ENCODE data around the gene GPSM1. TPM values are rescaled to one million over a fixed set of nuclear protein-coding genes. Genes with fewer than 3 reads are reported as not detected.

Gene GPSM1
- total RNA-seq, 1 experiment from 2014 or later, result 24.7 TPM

GRCh38 chr9:136312009-136312375 lies 15.3 kb upstream of the GPSM1 start:
- no peak overlapping the region for H2AFZ ChIP-seq (ENCODE audit: low read length)
- peaks cover 5% of the 10 kb centered on the region; the same call in 1 of the 2 replicates for H3K27me3 Mint-ChIP-seq (ENCODE audit: low read depth)
- no peaks in the 10 kb centered on the region for H3K4me1 ChIP-seq (ENCODE audit: insufficient read depth, low read length)
- no peaks in the 10 kb centered on the region for H3K4me1 Mint-ChIP-seq
- no peak overlapping the region for H3K27ac ChIP-seq (ENCODE audit: insufficient read length, low read depth, low read length)
- no peak overlapping the region for H3K14ac ChIP-seq (ENCODE audit: insufficient read depth, low read length)
- no peak overlapping the region for H3K4me2 ChIP-seq (ENCODE audit: insufficient read depth, insufficient read length, low read length)
- H3K4ac ChIP-seq (ENCODE audit: low read depth, low read length), result no peak overlapping the region
- no peak overlapping the region for H3T11ph ChIP-seq (ENCODE audit: low read length)
- no peak overlapping the region for H4K5ac ChIP-seq (ENCODE audit: insufficient read length, low read depth, low read length)
- TF ChIP-seq CTCF (conservative IDR thresholded peaks at IDR 0.05), result no peak
- H4K8ac ChIP-seq (replicated peaks; ENCODE audit: insufficient read length, low read depth, low read length), result no peak overlapping the region
- no peaks in the 10 kb centered on the region for H3K23me2 ChIP-seq (ENCODE audit: insufficient read length, low read depth, low read length, poor library complexity, severe bottlenecking)
- H3K56ac ChIP-seq (ENCODE audit: insufficient read length, low read depth, low read length), result no peak overlapping the region
- H3K23ac ChIP-seq (ENCODE audit: insufficient read length, low read depth, low read length), result no peak overlapping the region
- WGBS (ENCODE audit: extremely low coverage, insufficient read length, low lambda C conversion rate), result no CpG with 5 or more reads among the region's 10 CpGs
- H2BK5ac ChIP-seq (ENCODE audit: insufficient read length, low read length), result no peak overlapping the region
- H3K27ac Mint-ChIP-seq, result no peak overlapping the region
- no peaks in the 10 kb centered on the region for H3K9me3 ChIP-seq (ENCODE audit: control insufficient read depth, low read depth, low read length)
- no peak overlapping the region for H2BK12ac ChIP-seq (ENCODE audit: insufficient read length, low read depth, low read length)
- H4K91ac ChIP-seq (ENCODE audit: insufficient read length, low read depth, low read length), result no peak overlapping the region
- no peaks in the 10 kb centered on the region for H4K20me1 ChIP-seq (ENCODE audit: control insufficient read depth, insufficient read depth, insufficient read length)
- peaks cover 13 to 15% of the 10 kb centered on the region in 2 experiments for H3K9me3 Mint-ChIP-seq
- H2BK15ac ChIP-seq (ENCODE audit: low read depth, low read length), result no peak overlapping the region
- no peaks in the 10 kb centered on the region for H3K79me1 ChIP-seq (ENCODE audit: insufficient read depth, low read depth, low read length, poor library complexity, severe bottlenecking)
- H3K18ac ChIP-seq (ENCODE audit: insufficient read length, low read depth, low read length), result no peak overlapping the region
- H3K9ac ChIP-seq (ENCODE audit: extremely low read depth, insufficient read length, low read length), result no peak overlapping the region
- H3K36me3 Mint-ChIP-seq (ENCODE audit: insufficient read depth in 1 of 3, low read depth in 3 of 3), result peaks cover 6 to 19% (median 7%) of the 10 kb centered on the region in 3 experiments; a peak in 6 of 7 replicates
- H3K79me2 ChIP-seq (ENCODE audit: insufficient read depth, low read length), result no peaks in the 10 kb centered on the region
- H2BK20ac ChIP-seq (ENCODE audit: low read depth, low read length, poor library complexity, severe bottlenecking), result no peak overlapping the region
- DNase-seq, result no peak
- H2AK5ac ChIP-seq (ENCODE audit: insufficient read length, low read length), result no peak overlapping the region
- H3K27me3 ChIP-seq (ENCODE audit: insufficient read depth, low read length), result no peaks in the 10 kb centered on the region
- no peak overlapping the region for H3K4me3 Mint-ChIP-seq
- H2BK120ac ChIP-seq (ENCODE audit: low read depth, low read length, poor library complexity, severe bottlenecking), result no peak overlapping the region
